ENCODE results near the gene SDK2.

The SDK2 gene

DNA sequence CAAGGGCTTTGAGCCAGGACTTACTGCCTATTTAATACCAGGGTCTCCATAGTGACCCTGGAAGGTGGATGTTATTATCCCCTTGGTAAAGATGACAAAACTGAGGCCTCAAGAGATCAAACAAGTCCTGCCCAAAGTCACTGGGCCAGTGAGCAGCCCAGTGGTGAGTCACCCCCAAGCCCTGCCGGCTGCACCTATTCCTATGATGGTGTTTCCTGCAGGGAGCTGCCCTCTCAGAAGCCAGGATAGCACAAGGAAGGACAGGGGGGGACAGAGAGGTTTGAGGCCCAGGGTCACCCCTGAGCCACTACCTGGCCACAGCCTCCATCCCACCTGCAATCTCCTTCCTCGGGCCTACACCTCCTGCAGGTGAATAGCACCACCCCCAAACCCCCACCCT lies 90.9 kb downstream of the SDK2 start:
- no peaks in the 10 kb centered on the region for H3F3A ChIP-seq (ENCODE audit: control insufficient read depth, insufficient read depth)
- no peaks in the 10 kb centered on the region for H3K36me3 ChIP-seq (ENCODE audit: control insufficient read depth, low read length)
- no peak overlapping the region for H3K27ac ChIP-seq (ENCODE audit: low read depth, low read length)
- H4K20me1 ChIP-seq (ENCODE audit: control insufficient read depth, insufficient read depth, low read depth, low read length) = no peaks in the 10 kb centered on the region
- no peak overlapping the region for H3K4me3 ChIP-seq (ENCODE audit: low read length)
- H3K4me1 ChIP-seq (ENCODE audit: control insufficient read depth, low read length) = no peaks in the 10 kb centered on the region
- 0 out of 2 replicates have a peak, but pooled peaks cover 2% of the 10 kb centered on the region for H3K27me3 ChIP-seq (ENCODE audit: control insufficient read depth, low read length)
- H3K4me2 ChIP-seq (ENCODE audit: low read length) = no peak overlapping the region
- H3K79me2 ChIP-seq (ENCODE audit: control insufficient read depth, low read length) = no peaks in the 10 kb centered on the region
- no peaks in the 10 kb centered on the region for H3K9me3 ChIP-seq (ENCODE audit: control insufficient read depth, insufficient read depth, low read length)
- no peaks in the 10 kb centered on the region for H3K9me2 ChIP-seq (replicated peaks; ENCODE audit: control insufficient read depth, low read length)
- TF ChIP-seq EZH2phosphoT487 (IDR thresholded peaks at IDR 0.05; ENCODE audit: borderline replicate concordance, low read length) = no peak
- TF ChIP-seq, protein P1, sequence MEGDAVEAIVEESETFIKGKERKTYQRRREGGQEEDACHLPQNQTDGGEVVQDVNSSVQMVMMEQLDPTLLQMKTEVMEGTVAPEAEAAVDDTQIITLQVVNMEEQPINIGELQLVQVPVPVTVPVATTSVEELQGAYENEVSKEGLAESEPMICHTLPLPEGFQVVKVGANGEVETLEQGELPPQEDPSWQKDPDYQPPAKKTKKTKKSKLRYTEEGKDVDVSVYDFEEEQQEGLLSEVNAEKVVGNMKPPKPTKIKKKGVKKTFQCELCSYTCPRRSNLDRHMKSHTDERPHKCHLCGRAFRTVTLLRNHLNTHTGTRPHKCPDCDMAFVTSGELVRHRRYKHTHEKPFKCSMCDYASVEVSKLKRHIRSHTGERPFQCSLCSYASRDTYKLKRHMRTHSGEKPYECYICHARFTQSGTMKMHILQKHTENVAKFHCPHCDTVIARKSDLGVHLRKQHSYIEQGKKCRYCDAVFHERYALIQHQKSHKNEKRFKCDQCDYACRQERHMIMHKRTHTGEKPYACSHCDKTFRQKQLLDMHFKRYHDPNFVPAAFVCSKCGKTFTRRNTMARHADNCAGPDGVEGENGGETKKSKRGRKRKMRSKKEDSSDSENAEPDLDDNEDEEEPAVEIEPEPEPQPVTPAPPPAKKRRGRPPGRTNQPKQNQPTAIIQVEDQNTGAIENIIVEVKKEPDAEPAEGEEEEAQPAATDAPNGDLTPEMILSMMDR (IDR thresholded peaks at IDR 0.05; ENCODE audit: low read depth, low read length, poor library complexity, severe bottlenecking) = no peak

GRCh38 chr17:73552300-73553048 lies 91.8 kb downstream of the SDK2 start:
- Histone ChIP-seq H3K79me2 (ENCODE audit: control insufficient read depth, low read length) (no peaks in the 10 kb centered on the region), H3K27me3 (ENCODE audit: control insufficient read depth, low read length) (no peaks in the 10 kb centered on the region), H3K9me3 (ENCODE audit: control insufficient read depth, insufficient read depth, low read length) (no peaks in the 10 kb centered on the region), H3F3A (ENCODE audit: control insufficient read depth, insufficient read depth) (no peaks in the 10 kb centered on the region), H3K4me3 (ENCODE audit: low read length) (no peak overlapping the region), H3K9me2 (replicated peaks; ENCODE audit: control insufficient read depth, low read length) (no peaks in the 10 kb centered on the region), H3K4me2 (ENCODE audit: low read length) (no peak overlapping the region), H4K20me1 (ENCODE audit: control insufficient read depth, insufficient read depth, low read depth, low read length) (no peaks in the 10 kb centered on the region), H3K36me3 (ENCODE audit: control insufficient read depth, low read length) (no peaks in the 10 kb centered on the region), H3K27ac (ENCODE audit: low read depth, low read length) (no peak overlapping the region), H3K4me1 (ENCODE audit: control insufficient read depth, low read length) (no peaks in the 10 kb centered on the region)
- TF ChIP-seq EZH2phosphoT487 (IDR thresholded peaks at IDR 0.05; ENCODE audit: borderline replicate concordance, low read length) = no peak

GRCh38 chr17:73551759-73552158 lies 92.5 kb downstream of the SDK2 start:
- Histone ChIP-seq H3K79me2 (ENCODE audit: control insufficient read depth, low read length) (no peaks in the 10 kb centered on the region), H3K27ac (ENCODE audit: low read depth, low read length) (no peak overlapping the region), H3F3A (ENCODE audit: control insufficient read depth, insufficient read depth) (no peaks in the 10 kb centered on the region), H3K4me3 (ENCODE audit: low read length) (no peak overlapping the region), H4K20me1 (ENCODE audit: control insufficient read depth, insufficient read depth, low read depth, low read length) (no peaks in the 10 kb centered on the region), H3K36me3 (ENCODE audit: control insufficient read depth, low read length) (no peaks in the 10 kb centered on the region), H3K9me3 (ENCODE audit: control insufficient read depth, insufficient read depth, low read length) (no peaks in the 10 kb centered on the region), H3K9me2 (replicated peaks; ENCODE audit: control insufficient read depth, low read length) (no peaks in the 10 kb centered on the region), H3K27me3 (ENCODE audit: control insufficient read depth, low read length) (no peaks in the 10 kb centered on the region), H3K4me2 (ENCODE audit: low read length) (no peak overlapping the region), H3K4me1 (ENCODE audit: control insufficient read depth, low read length) (peaks cover 7% of the 10 kb centered on the region)
- no peak for TF ChIP-seq EZH2phosphoT487 (IDR thresholded peaks at IDR 0.05; ENCODE audit: borderline replicate concordance, low read length)
- TF ChIP-seq, protein P1 (IDR thresholded peaks at IDR 0.05; ENCODE audit: low read depth, low read length, poor library complexity, severe bottlenecking) = no peak

DNA sequence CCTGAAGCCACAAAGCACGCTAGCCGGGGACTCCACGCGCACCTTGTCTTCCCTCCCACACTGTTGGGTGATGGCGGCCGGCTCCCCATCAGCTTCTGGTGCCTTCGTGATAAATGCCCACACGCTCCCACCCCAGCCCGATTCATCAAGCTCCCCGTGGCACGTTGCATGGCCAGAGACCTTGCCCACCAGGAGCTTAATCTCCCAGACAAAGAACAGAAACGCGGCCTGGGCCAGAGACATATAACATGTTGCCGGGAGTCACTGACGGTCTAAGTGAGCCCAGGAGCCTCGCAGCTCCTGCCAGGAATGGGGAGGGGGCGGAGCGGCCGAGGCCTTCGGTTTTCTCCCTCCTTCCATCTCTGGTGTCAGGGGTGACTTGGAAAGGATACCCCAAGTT lies 93.1 kb downstream of the SDK2 start:
- no peaks in the 10 kb centered on the region for H3K79me2 ChIP-seq (ENCODE audit: control insufficient read depth, low read length)
- no peaks in the 10 kb centered on the region for H3K36me3 ChIP-seq (ENCODE audit: control insufficient read depth, low read length)
- no peaks in the 10 kb centered on the region for H3K9me3 ChIP-seq (ENCODE audit: control insufficient read depth, insufficient read depth, low read length)
- H3K4me1 ChIP-seq (ENCODE audit: control insufficient read depth, low read length) = peaks cover 7% of the 10 kb centered on the region
- TF ChIP-seq EZH2phosphoT487 (IDR thresholded peaks at IDR 0.05; ENCODE audit: borderline replicate concordance, low read length) = no peak
- no peak overlapping the region for H3K4me3 ChIP-seq (ENCODE audit: low read length)
- no peak overlapping the region for H3K4me2 ChIP-seq (ENCODE audit: low read length)
- H3K27ac ChIP-seq (ENCODE audit: low read depth, low read length) = no peak overlapping the region
- no peaks in the 10 kb centered on the region for H3K9me2 ChIP-seq (replicated peaks; ENCODE audit: control insufficient read depth, low read length)
- H4K20me1 ChIP-seq (ENCODE audit: control insufficient read depth, insufficient read depth, low read depth, low read length) = no peaks in the 10 kb centered on the region
- H3K27me3 ChIP-seq (ENCODE audit: control insufficient read depth, low read length) = no peaks in the 10 kb centered on the region
- H3F3A ChIP-seq (ENCODE audit: control insufficient read depth, insufficient read depth) = no peaks in the 10 kb centered on the region

All from DOHH2 (cell line).